ENCODE measurements around the gene VASP. TPM values are rescaled to one million over a fixed set of nuclear protein-coding genes. Genes with fewer than 3 reads are reported as not detected.

Gene VASP
- total RNA-seq, 1 experiment from 2014 or later: 152 TPM

DNA sequence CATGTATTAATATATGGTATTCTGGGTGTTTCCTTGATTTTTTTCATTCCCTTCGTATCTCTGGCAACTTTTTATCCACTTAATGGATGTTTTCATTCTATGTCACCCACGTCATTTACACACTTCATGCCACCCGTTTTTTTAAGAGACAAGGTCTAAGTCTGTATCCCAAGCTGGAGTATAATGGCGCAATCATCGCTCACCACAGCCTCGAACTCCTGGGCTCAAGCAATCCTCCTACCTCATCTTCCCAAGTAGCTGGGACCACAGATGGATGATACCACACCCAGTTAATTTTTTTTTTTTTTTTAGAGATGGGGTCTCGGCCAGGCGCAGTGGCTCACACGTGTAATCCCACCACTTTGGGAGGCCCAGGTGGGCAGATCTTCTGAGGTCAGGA, 3.4 kb upstream of the VASP start:
- H3K4me2 ChIP-seq (ENCODE audit: low read length): no peak overlapping the region
- TF ChIP-seq ELF1 (IDR thresholded peaks at IDR 0.05; ENCODE audit: borderline replicate concordance, low read depth): no peak
- no peak for TF ChIP-seq CBX3 (IDR thresholded peaks at IDR 0.05; ENCODE audit: low read depth)
- no peak for TF ChIP-seq EZH2phosphoT487 (IDR thresholded peaks at IDR 0.05; ENCODE audit: borderline replicate concordance)
- no peak for TF ChIP-seq FOSL1 (IDR thresholded peaks at IDR 0.05; ENCODE audit: low read depth)
- no peak for TF ChIP-seq POLR2A (IDR thresholded peaks at IDR 0.05; ENCODE audit: borderline replicate concordance, extremely low read depth, insufficient read depth, insufficient read length)
- no peak for TF ChIP-seq EGR1 (IDR thresholded peaks at IDR 0.05; ENCODE audit: low read depth)
- TF ChIP-seq, protein P1, sequence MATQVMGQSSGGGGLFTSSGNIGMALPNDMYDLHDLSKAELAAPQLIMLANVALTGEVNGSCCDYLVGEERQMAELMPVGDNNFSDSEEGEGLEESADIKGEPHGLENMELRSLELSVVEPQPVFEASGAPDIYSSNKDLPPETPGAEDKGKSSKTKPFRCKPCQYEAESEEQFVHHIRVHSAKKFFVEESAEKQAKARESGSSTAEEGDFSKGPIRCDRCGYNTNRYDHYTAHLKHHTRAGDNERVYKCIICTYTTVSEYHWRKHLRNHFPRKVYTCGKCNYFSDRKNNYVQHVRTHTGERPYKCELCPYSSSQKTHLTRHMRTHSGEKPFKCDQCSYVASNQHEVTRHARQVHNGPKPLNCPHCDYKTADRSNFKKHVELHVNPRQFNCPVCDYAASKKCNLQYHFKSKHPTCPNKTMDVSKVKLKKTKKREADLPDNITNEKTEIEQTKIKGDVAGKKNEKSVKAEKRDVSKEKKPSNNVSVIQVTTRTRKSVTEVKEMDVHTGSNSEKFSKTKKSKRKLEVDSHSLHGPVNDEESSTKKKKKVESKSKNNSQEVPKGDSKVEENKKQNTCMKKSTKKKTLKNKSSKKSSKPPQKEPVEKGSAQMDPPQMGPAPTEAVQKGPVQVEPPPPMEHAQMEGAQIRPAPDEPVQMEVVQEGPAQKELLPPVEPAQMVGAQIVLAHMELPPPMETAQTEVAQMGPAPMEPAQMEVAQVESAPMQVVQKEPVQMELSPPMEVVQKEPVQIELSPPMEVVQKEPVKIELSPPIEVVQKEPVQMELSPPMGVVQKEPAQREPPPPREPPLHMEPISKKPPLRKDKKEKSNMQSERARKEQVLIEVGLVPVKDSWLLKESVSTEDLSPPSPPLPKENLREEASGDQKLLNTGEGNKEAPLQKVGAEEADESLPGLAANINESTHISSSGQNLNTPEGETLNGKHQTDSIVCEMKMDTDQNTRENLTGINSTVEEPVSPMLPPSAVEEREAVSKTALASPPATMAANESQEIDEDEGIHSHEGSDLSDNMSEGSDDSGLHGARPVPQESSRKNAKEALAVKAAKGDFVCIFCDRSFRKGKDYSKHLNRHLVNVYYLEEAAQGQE (IDR thresholded peaks at IDR 0.05; ENCODE audit: low read depth): no peak
- TF ChIP-seq, protein P2, sequence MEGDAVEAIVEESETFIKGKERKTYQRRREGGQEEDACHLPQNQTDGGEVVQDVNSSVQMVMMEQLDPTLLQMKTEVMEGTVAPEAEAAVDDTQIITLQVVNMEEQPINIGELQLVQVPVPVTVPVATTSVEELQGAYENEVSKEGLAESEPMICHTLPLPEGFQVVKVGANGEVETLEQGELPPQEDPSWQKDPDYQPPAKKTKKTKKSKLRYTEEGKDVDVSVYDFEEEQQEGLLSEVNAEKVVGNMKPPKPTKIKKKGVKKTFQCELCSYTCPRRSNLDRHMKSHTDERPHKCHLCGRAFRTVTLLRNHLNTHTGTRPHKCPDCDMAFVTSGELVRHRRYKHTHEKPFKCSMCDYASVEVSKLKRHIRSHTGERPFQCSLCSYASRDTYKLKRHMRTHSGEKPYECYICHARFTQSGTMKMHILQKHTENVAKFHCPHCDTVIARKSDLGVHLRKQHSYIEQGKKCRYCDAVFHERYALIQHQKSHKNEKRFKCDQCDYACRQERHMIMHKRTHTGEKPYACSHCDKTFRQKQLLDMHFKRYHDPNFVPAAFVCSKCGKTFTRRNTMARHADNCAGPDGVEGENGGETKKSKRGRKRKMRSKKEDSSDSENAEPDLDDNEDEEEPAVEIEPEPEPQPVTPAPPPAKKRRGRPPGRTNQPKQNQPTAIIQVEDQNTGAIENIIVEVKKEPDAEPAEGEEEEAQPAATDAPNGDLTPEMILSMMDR (IDR thresholded peaks at IDR 0.05 in 2 of 3, conservative IDR thresholded peaks at IDR 0.05 in 1 of 3; ENCODE audit: borderline replicate concordance in 1 of 3, insufficient read depth in 1 of 3, low read depth in 2 of 3, low read length in 2 of 3): no peak
- TF ChIP-seq SIN3A (IDR thresholded peaks at IDR 0.05; ENCODE audit: low read depth): no peak
- TF ChIP-seq SRF (IDR thresholded peaks at IDR 0.05; ENCODE audit: low read depth): no peak
- TF ChIP-seq YY1 (IDR thresholded peaks at IDR 0.05; ENCODE audit: extremely low read depth, insufficient replicate concordance, low read depth, low read length): no peak
- TF ChIP-seq TCF7L2 (IDR thresholded peaks at IDR 0.05; ENCODE audit: borderline replicate concordance, extremely low read depth, insufficient read depth, insufficient read length): no peak
- TF ChIP-seq, protein P3, sequence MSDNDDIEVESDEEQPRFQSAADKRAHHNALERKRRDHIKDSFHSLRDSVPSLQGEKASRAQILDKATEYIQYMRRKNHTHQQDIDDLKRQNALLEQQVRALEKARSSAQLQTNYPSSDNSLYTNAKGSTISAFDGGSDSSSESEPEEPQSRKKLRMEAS (IDR thresholded peaks at IDR 0.05): no peak
- TF ChIP-seq JUND (IDR thresholded peaks at IDR 0.05): no peak
- TF ChIP-seq SP1 (IDR thresholded peaks at IDR 0.05; ENCODE audit: low read depth): no peak
- no peak for TF ChIP-seq CEBPB (IDR thresholded peaks at IDR 0.05; ENCODE audit: low read depth)
- TF ChIP-seq, protein P4, sequence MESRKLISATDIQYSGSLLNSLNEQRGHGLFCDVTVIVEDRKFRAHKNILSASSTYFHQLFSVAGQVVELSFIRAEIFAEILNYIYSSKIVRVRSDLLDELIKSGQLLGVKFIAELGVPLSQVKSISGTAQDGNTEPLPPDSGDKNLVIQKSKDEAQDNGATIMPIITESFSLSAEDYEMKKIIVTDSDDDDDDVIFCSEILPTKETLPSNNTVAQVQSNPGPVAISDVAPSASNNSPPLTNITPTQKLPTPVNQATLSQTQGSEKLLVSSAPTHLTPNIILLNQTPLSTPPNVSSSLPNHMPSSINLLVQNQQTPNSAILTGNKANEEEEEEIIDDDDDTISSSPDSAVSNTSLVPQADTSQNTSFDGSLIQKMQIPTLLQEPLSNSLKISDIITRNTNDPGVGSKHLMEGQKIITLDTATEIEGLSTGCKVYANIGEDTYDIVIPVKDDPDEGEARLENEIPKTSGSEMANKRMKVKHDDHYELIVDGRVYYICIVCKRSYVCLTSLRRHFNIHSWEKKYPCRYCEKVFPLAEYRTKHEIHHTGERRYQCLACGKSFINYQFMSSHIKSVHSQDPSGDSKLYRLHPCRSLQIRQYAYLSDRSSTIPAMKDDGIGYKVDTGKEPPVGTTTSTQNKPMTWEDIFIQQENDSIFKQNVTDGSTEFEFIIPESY (IDR thresholded peaks at IDR 0.05; ENCODE audit: extremely low read depth, insufficient replicate concordance, low read length): no peak
- TF ChIP-seq RAD21 (IDR thresholded peaks at IDR 0.05; ENCODE audit: low read depth): no peak
- no peak for TF ChIP-seq ZNF274 (IDR thresholded peaks at IDR 0.05; ENCODE audit: low read depth, low read length)
- DNase-seq (ENCODE audit: low read depth, low spot score): no peak
- H3K4me1 ChIP-seq (ENCODE audit: control insufficient read depth in 1 of 2, insufficient read depth in 2 of 2, low read length in 2 of 2): peaks cover 23 to 37% of the 10 kb centered on the region in 2 experiments; a peak in 3 of 4 replicates
- H2AFZ ChIP-seq (ENCODE audit: low read depth, low read length, poor library complexity, severe bottlenecking): no peak overlapping the region
- no peaks in the 10 kb centered on the region for H3K9me2 ChIP-seq (ENCODE audit: insufficient read depth)
- no peaks in the 10 kb centered on the region for H3K36me3 ChIP-seq (ENCODE audit: control insufficient read depth in 1 of 2, insufficient read depth in 2 of 2, low read length in 2 of 2)
- RAD21 ChIA-PET (ENCODE audit: low non-redundant PET in 1 of 2, low total read pairs in 2 of 2, uncharacterized antibody in 2 of 2, unreplicated experiment in 2 of 2): no interaction called here
- H4K20me1 ChIP-seq (ENCODE audit: insufficient read depth): no peaks in the 10 kb centered on the region
- no peak overlapping the region for H3K27ac ChIP-seq (ENCODE audit: low read depth, low read length)
- no peaks in the 10 kb centered on the region for H3K27me3 ChIP-seq (ENCODE audit: insufficient read depth, low read length)
- H3K79me2 ChIP-seq (ENCODE audit: insufficient read depth, low read length): peaks cover 20% of the 10 kb centered on the region
- CTCF ChIA-PET: interaction anchor here (0.9 kb wide), 1 partner anchor 64 kb away, joined by 3 read pairs; no protein-coding TSS in a partner anchor
- no peak overlapping the region for H3K4me3 ChIP-seq (replicated peaks in 1 of 2; ENCODE audit: low read depth in 1 of 2, low read length in 2 of 2)
- POLR2A ChIA-PET: no interaction called here
- H3K9ac ChIP-seq (ENCODE audit: low read length): no peak overlapping the region
- ATAC-seq: no peak
- intact Hi-C loops (cut with micrococcal nuclease): no loop called here
- no peaks in the 10 kb centered on the region for H3K9me3 ChIP-seq (ENCODE audit: control insufficient read depth in 1 of 2, insufficient read depth in 1 of 2, low read depth in 1 of 2, low read length in 2 of 2)
- BruUV-seq (replicated peaks): no TSS peak
